LNCAP (cell line): ENCODE measurements around the gene C1QL4.

ENCODE experiments used
- CTCF ChIP-seq: fragments of 450-650 bp; IDR thresholded peaks from 2 replicates; pipeline ENCODE4 v1.5.1; 2017; ENCODE audit warnings: mild to moderate bottlenecking

The C1QL4 gene

DNA sequence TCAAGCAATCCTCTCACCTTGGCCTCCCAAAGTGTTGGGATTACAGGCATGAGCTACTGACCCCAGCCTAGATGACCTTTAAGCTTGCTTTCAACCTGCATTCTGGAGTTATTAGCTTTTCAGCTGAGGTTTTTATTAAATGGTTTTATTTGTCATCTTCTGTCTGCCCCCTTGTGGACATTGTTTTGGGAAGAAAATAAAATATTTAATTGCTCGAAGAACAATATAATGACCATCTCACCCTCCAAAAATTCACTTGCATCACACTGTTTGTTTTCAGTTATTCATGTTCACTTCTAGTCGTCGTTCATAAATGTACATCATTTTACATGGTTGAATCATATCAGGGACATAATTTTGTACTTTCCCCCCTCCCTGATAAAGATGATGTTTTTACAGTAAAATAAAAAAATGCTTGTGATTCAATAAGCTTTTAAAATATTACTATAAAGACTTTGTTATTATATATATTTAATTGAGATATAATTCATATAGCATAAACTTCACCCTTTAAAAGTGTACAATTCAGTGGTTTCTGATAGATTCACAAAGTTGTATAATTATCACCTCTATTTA is 20.2 kb upstream of the C1QL4 start:
- peak; percentile 54 for TF ChIP-seq CTCF

DNA sequence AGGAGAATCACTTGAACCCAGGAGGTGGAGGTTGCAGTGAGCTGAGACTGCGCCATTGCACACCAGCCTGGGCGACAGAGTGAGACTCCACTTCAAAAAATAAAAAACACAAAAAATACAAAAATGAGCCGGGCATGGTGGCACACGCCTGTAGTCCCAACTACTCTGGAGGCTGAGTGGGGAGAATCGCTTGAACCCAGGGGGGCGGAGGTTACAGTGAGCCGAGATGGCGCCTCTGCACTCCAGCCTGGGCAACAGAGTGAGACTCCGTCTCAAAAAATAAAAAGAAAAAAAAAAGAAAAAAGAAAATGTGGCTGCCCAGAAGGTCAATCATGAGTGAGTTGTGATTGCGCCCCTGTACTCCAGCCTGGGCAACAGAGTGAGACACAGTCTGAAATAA is 18.9 kb upstream of the C1QL4 start:
- TF ChIP-seq CTCF = no peak

GRCh38 chr12:49352351-49352750 is 15.4 kb upstream of the C1QL4 start:
- no peak for TF ChIP-seq CTCF

GRCh38 chr12:49349266-49349665 is 12.3 kb upstream of the C1QL4 start:
- no peak for TF ChIP-seq CTCF

DNA sequence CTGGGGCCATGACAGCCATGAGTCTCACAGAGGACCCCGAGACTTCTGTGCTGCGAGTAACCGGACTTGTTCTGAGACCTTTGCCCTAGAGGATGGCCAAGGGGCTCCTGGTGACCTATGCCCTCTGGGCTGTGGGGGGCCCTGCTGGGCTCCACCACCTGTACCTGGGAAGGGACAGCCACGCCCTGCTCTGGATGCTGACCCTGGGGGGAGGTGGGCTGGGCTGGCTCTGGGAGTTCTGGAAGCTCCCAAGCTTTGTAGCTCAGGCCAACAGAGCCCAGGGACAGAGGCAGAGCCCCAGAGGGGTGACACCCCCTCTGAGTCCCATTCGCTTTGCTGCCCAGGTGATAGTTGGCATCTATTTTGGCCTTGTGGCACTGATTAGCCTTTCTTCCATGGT is 11.8 kb upstream of the C1QL4 start:
- TF ChIP-seq CTCF = no peak

GRCh38 chr12:49347311-49348193 is 10.6 kb upstream of the C1QL4 start:
- peak; percentile 99 for TF ChIP-seq CTCF

DNA sequence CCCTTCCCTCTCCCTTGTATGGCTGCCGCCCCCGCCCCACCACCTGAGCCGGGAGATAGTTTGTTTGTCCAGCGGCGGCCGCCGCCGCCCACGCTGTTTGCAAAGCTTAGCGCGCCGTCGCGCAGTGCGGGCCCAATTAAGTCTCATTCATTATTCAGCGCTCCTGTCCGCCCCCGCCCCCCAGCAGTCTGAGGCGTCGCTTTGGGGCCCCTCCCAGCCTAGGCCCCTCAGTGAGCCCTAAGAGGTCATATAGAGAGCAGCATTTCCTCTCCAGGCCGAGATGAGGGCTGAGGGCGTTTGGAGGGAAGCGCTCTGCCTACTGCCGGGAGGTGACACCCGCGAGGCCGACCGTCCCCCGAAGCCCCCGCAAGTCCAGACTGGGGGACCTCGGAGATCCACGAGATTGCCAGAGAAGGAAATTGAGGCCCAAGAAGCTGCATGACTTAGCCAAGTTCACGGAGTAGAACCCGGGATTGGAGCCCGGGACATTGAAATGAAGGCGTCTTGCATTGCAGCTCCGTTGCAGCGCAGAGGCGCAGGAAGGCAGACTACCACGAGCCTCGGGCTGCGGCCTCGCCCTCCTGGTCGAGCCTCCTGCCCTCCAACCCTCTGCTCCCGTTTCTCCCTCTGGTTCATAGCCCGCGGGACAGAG is 9.8 kb upstream of the C1QL4 start, which contains the start of gene DNAJC22:
Gene DNAJC22, plus strand, starts transcription at position 230 of the 652 bp plus-strand sequence. CDS start 1,985 bp downstream, outside the sequence.
- no peak for TF ChIP-seq CTCF
